Neural cell (in vitro differentiated cells): ENCODE data around the gene SMLR1.

ENCODE experiments used
- EP300 ChIP-seq: fragments of 450-650 bp; conservative IDR thresholded peaks from 2 replicates; pipeline ENCODE4 v1.6.1; 2014; ENCODE audit warnings: antibody characterized with exemption, mild to moderate bottlenecking, moderate library complexity; ENCODE audit not compliant: poor library complexity, severe bottlenecking
- EZH2 ChIP-seq: fragments of 200-600, 300-800 bp; shearing (Covaris generic), sonication (generic); IDR thresholded peaks from 2 replicates; pipeline ENCODE4 v1.6.1; 2014; ENCODE audit warnings: antibody characterized with exemption, low read length, borderline replicate concordance, mild to moderate bottlenecking; ENCODE audit not compliant: insufficient read depth, poor library complexity, severe bottlenecking
- SMC3 ChIP-seq: fragments of 450-650 bp; conservative IDR thresholded peaks from 2 replicates; pipeline ENCODE4 v1.6.1; 2014; ENCODE audit warnings: antibody characterized with exemption, mild to moderate bottlenecking, moderate library complexity; ENCODE audit not compliant: poor library complexity
- TF ChIP-seq, protein P1 (sequence below): fragments of 450-650 bp; IDR thresholded peaks from 2 replicates; pipeline ENCODE4 v1.5.1; 2014; ENCODE audit warnings: antibody characterized with exemption, mild to moderate bottlenecking, moderate library complexity; ENCODE audit not compliant: poor library complexity, severe bottlenecking
- TF ChIP-seq, protein P2 (sequence below): IDR thresholded peaks from 2 replicates; pipeline ENCODE4 v1.6.1; 2012; ENCODE audit warnings: borderline replicate concordance

DNA sequence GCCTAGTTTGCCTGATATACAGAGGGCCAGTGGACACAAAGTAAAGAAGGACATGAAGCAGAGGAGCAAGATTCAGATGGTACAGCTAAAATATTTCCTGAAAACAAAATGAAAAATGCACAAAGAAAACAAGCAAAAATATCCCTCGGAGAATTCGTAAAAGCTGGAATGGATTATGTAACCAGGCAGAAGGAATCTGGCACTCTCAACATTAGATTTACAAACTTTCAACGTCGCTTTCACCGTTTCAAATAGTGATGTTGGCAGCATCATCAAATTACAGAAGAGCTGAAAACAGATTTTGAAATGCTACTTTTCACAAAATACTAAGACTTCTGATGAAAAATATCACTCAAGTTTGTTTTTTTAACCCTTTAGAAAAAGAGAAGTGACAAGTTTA, 11.7 kb downstream of the SMLR1 start:
- TF ChIP-seq EP300 (no peak), SMC3 (no peak), EZH2 (no peak)
- TF ChIP-seq, protein P1, sequence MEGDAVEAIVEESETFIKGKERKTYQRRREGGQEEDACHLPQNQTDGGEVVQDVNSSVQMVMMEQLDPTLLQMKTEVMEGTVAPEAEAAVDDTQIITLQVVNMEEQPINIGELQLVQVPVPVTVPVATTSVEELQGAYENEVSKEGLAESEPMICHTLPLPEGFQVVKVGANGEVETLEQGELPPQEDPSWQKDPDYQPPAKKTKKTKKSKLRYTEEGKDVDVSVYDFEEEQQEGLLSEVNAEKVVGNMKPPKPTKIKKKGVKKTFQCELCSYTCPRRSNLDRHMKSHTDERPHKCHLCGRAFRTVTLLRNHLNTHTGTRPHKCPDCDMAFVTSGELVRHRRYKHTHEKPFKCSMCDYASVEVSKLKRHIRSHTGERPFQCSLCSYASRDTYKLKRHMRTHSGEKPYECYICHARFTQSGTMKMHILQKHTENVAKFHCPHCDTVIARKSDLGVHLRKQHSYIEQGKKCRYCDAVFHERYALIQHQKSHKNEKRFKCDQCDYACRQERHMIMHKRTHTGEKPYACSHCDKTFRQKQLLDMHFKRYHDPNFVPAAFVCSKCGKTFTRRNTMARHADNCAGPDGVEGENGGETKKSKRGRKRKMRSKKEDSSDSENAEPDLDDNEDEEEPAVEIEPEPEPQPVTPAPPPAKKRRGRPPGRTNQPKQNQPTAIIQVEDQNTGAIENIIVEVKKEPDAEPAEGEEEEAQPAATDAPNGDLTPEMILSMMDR = no peak
- TF ChIP-seq, protein P2, sequence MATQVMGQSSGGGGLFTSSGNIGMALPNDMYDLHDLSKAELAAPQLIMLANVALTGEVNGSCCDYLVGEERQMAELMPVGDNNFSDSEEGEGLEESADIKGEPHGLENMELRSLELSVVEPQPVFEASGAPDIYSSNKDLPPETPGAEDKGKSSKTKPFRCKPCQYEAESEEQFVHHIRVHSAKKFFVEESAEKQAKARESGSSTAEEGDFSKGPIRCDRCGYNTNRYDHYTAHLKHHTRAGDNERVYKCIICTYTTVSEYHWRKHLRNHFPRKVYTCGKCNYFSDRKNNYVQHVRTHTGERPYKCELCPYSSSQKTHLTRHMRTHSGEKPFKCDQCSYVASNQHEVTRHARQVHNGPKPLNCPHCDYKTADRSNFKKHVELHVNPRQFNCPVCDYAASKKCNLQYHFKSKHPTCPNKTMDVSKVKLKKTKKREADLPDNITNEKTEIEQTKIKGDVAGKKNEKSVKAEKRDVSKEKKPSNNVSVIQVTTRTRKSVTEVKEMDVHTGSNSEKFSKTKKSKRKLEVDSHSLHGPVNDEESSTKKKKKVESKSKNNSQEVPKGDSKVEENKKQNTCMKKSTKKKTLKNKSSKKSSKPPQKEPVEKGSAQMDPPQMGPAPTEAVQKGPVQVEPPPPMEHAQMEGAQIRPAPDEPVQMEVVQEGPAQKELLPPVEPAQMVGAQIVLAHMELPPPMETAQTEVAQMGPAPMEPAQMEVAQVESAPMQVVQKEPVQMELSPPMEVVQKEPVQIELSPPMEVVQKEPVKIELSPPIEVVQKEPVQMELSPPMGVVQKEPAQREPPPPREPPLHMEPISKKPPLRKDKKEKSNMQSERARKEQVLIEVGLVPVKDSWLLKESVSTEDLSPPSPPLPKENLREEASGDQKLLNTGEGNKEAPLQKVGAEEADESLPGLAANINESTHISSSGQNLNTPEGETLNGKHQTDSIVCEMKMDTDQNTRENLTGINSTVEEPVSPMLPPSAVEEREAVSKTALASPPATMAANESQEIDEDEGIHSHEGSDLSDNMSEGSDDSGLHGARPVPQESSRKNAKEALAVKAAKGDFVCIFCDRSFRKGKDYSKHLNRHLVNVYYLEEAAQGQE = no peak
